Cortex of kidney (tissue), 1 donor: ENCODE measurements around the gene KIF13A.

Experiments used
- DNase-seq: peaks from one replicate; lab custom pipeline; 2025; lab: John Stamatoyannopoulos, UW

The KIF13A gene

GRCh38 chr6:17719323-17720041, 268.0 kb downstream of the KIF13A start:
- DNase-seq = no peak

- DNase-seq = no peak
These were observed 271.2 kb downstream of the KIF13A start for GRCh38 chr6:17716221-17716620.

GRCh38 chr6:17714879-17715851, 272.3 kb downstream of the KIF13A start:
- DNase-seq = no peak

- DNase-seq = no peak
These were observed 273.3 kb downstream of the KIF13A start for GRCh38 chr6:17714177-17714576.

- DNase-seq = no peak
These were observed 274.9 kb downstream of the KIF13A start for GRCh38 chr6:17712576-17712975.

DNA sequence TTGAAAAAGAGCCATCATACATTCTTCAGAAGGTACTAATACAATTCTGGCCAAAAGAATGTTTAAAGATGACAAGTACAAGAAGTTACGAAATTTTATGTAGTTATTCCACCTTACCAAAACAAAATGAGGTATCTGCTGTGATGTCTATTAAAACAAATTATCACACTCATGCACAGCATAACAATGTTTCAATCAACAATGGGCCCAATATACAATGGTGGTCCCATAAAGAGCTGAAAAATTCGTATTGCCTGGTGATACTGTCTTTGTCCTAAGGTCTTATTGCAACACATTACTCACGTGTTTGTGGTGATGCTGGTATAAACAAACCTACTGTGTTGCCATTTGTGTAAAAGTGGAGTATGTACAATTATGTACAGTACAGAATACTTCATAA, 277.1 kb downstream of the KIF13A start:
- no peak for DNase-seq

DNA sequence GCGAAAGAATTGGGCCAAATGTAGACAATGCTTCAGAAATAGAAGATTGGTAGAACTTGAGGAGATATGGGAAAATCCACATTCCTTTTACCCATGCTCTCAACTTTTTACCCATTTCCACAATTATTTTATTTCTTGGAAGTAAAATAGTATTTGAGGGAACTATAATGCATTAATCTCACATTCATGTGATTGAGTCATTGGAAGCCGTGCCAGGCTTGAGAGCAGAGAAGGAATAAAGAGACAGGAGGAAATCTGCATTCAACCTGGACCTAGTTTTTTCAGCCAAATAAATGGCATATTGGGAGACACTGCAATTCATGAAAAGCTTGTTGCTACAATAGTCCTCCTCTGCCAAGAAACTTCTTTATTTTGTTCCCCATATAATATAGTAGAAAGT, 278.0 kb downstream of the KIF13A start:
- no peak for DNase-seq
